PFSK-1 (cell line): Measurements from ENCODE around the gene SEMA4B.

Experiments used
- FOXP2 ChIP-seq: optimal IDR thresholded peaks from 2 replicates; pipeline ENCODE3; 2011; ENCODE audit warnings: borderline replicate concordance, control low read depth, inconsistent platforms; ENCODE audit not compliant: insufficient read depth; ENCODE audit errors: extremely low read length, extremely low read depth
- POLR2AphosphoS5 ChIP-seq: IDR thresholded peaks from 2 replicates; pipeline ENCODE4 v1.6.1; 2012; ENCODE audit warnings: low read depth, mild to moderate bottlenecking, control low read depth, low read length, moderate library complexity
- SIN3A ChIP-seq: IDR thresholded peaks from 2 replicates; pipeline ENCODE4 v1.6.1; 2012; ENCODE audit warnings: mild to moderate bottlenecking, low read length, moderate library complexity, borderline replicate concordance; ENCODE audit not compliant: insufficient read depth
- TAF1 ChIP-seq: IDR thresholded peaks from 2 replicates; pipeline ENCODE4 v1.6.1; 2012; ENCODE audit warnings: low read length, control low read depth, borderline replicate concordance; ENCODE audit not compliant: insufficient read depth
- TF ChIP-seq, protein P1 (sequence below), 2 experiments: IDR thresholded peaks; 2 replicates each; pipeline versions ENCODE4 v1.6.1 to v1.8.0; 2011 to 2012; ENCODE audit warnings: low read depth in 2 of 2, low read length in 2 of 2, control low read depth in 1 of 2, inconsistent platforms in 1 of 2, mild to moderate bottlenecking in 1 of 2, moderate library complexity in 1 of 2; ENCODE audit not compliant: insufficient read depth in 1 of 2

Gene SEMA4B

GRCh38 chr15:90210593-90210992, 9.5 kb downstream of the SEMA4B start:
- no peak for TF ChIP-seq FOXP2
- TF ChIP-seq, protein P1, sequence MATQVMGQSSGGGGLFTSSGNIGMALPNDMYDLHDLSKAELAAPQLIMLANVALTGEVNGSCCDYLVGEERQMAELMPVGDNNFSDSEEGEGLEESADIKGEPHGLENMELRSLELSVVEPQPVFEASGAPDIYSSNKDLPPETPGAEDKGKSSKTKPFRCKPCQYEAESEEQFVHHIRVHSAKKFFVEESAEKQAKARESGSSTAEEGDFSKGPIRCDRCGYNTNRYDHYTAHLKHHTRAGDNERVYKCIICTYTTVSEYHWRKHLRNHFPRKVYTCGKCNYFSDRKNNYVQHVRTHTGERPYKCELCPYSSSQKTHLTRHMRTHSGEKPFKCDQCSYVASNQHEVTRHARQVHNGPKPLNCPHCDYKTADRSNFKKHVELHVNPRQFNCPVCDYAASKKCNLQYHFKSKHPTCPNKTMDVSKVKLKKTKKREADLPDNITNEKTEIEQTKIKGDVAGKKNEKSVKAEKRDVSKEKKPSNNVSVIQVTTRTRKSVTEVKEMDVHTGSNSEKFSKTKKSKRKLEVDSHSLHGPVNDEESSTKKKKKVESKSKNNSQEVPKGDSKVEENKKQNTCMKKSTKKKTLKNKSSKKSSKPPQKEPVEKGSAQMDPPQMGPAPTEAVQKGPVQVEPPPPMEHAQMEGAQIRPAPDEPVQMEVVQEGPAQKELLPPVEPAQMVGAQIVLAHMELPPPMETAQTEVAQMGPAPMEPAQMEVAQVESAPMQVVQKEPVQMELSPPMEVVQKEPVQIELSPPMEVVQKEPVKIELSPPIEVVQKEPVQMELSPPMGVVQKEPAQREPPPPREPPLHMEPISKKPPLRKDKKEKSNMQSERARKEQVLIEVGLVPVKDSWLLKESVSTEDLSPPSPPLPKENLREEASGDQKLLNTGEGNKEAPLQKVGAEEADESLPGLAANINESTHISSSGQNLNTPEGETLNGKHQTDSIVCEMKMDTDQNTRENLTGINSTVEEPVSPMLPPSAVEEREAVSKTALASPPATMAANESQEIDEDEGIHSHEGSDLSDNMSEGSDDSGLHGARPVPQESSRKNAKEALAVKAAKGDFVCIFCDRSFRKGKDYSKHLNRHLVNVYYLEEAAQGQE (IDR thresholded peaks at IDR 0.05; ENCODE audit: insufficient read depth in 1 of 2, low read depth in 2 of 2, low read length in 2 of 2), result no peak
- TF ChIP-seq POLR2AphosphoS5, result no peak
- TF ChIP-seq SIN3A, result no peak
- TF ChIP-seq TAF1, result no peak

GRCh38 chr15:90211009-90211408, 9.9 kb downstream of the SEMA4B start:
- TF ChIP-seq FOXP2 (no peak), POLR2AphosphoS5 (no peak), SIN3A (no peak), TAF1 (no peak)
- TF ChIP-seq, protein P1 (IDR thresholded peaks at IDR 0.05; ENCODE audit: insufficient read depth in 1 of 2, low read depth in 2 of 2, low read length in 2 of 2), result no peak

- TF ChIP-seq POLR2AphosphoS5, result no peak
- no peak for TF ChIP-seq TAF1
- no peak for TF ChIP-seq SIN3A
- TF ChIP-seq, protein P1 (IDR thresholded peaks at IDR 0.05; ENCODE audit: insufficient read depth in 1 of 2, low read depth in 2 of 2, low read length in 2 of 2), result no peak
- TF ChIP-seq FOXP2, result no peak
These were observed 10.5 kb downstream of the SEMA4B start for GRCh38 chr15:90211440-90212143.

- TF ChIP-seq TAF1, result no peak
- TF ChIP-seq SIN3A, result no peak
- TF ChIP-seq FOXP2, result no peak
- TF ChIP-seq POLR2AphosphoS5, result no peak
- TF ChIP-seq, protein P1 (IDR thresholded peaks at IDR 0.05; ENCODE audit: insufficient read depth in 1 of 2, low read depth in 2 of 2, low read length in 2 of 2), result no peak
These were observed 11.3 kb downstream of the SEMA4B start for GRCh38 chr15:90212221-90213098.
